Stimulated activated CD8-positive, alpha-beta memory T cell treated with anti-CD3 and anti-CD28 coated beads, Interleukin-15, amount 100 ng/mL, for 24 hours (primary cell): ENCODE data around the gene LAMC2.
"Not testable (repeated sequence)": the region's sequence is repeated elsewhere in the genome, so short reads cannot be mapped to it uniquely, and the experiment has no call there.

Experiments used
- DNase-seq: peaks from one replicate; pipeline ENCODE4 v3.0.0-alpha.2; 2020; ENCODE audit warnings: low read depth

LAMC2 gene

GRCh38 chr1:183263886-183264602, 78.0 kb downstream of the LAMC2 start:
- no peak for DNase-seq

GRCh38 chr1:183267646-183268431, 81.8 kb downstream of the LAMC2 start:
- no peak for DNase-seq

GRCh38 chr1:183270541-183271141, 84.6 kb downstream of the LAMC2 start:
- DNase-seq, result no peak

- DNase-seq, result no peak
These were observed 86.4 kb downstream of the LAMC2 start for GRCh38 chr1:183272390-183272848.

GRCh38 chr1:183273300-183273699, 87.2 kb downstream of the LAMC2 start:
- DNase-seq, result no peak

GRCh38 chr1:183273984-183274383, 87.9 kb downstream of the LAMC2 start:
- DNase-seq, result not testable (repeated sequence)

- no peak for DNase-seq
These were observed 88.8 kb downstream of the LAMC2 start for GRCh38 chr1:183274836-183275235.

- no peak for DNase-seq
These were observed 89.3 kb downstream of the LAMC2 start for GRCh38 chr1:183275322-183275721.

GRCh38 chr1:183276386-183277080, 90.5 kb downstream of the LAMC2 start:
- no peak for DNase-seq

GRCh38 chr1:183277821-183278738, 92.0 kb downstream of the LAMC2 start:
- no peak for DNase-seq

GRCh38 chr1:183278739-183279591, 92.9 kb downstream of the LAMC2 start:
- DNase-seq, result no peak

GRCh38 chr1:183279835-183280234, 93.8 kb downstream of the LAMC2 start:
- no peak for DNase-seq

- DNase-seq, result no peak
These were observed 95.0 kb downstream of the LAMC2 start for GRCh38 chr1:183281039-183281438.

GRCh38 chr1:183281553-183282091, 95.6 kb downstream of the LAMC2 start:
- peak; percentile 39 for DNase-seq

GRCh38 chr1:183282101-183282855, 96.2 kb downstream of the LAMC2 start:
- DNase-seq, result no peak

- DNase-seq, result no peak
These were observed 97.2 kb downstream of the LAMC2 start for GRCh38 chr1:183283286-183283685.

- DNase-seq, result no peak
These were observed 98.0 kb downstream of the LAMC2 start for GRCh38 chr1:183284086-183284485.

- no peak for DNase-seq
These were observed 99.2 kb downstream of the LAMC2 start for GRCh38 chr1:183285256-183285655.

GRCh38 chr1:183285746-183286145, 99.7 kb downstream of the LAMC2 start:
- DNase-seq, result no peak
